CD1c-positive myeloid dendritic cell (primary cell): ENCODE data around the gene CACNA1G.
A peak's percentile ranks its signal among the peaks of the same experiment; 100 is the strongest.

Experiments
- DNase-seq: peaks from one replicate; pipeline ENCODE4 v3.0.0-alpha.2; 2016; ENCODE audit errors: extremely low spot score

Gene CACNA1G

GRCh38 chr17:50560185-50560824, at the start of gene CACNA1G:
CACNA1G (plus strand) TSS chr17:50560715; CDS start chr17:50561460, 745 bp downstream.
- peak; percentile 88 for DNase-seq

GRCh38 chr17:50511058-50511457, 49.5 kb upstream of the CACNA1G start:
- peak; percentile 7 for DNase-seq

DNA sequence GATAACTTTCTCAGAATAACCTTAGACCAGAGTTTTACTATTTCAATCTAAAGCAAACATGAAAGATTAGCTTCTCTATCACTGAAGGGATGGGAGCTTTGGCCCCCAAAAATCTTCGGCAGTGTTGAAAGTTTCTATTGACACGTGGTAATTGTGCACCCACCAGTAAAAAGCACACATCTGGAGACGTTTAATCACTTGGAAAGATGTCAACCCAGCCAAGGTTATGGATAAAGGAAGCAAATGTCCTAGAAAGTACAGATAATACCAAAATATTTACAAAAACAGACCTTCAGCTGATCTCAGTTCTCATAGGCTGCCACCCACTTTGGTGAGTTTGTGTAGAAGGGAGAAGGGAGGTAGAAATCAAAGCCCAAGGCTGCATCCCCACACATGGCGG, 47.0 kb upstream of the CACNA1G start:
- no peak for DNase-seq

DNA sequence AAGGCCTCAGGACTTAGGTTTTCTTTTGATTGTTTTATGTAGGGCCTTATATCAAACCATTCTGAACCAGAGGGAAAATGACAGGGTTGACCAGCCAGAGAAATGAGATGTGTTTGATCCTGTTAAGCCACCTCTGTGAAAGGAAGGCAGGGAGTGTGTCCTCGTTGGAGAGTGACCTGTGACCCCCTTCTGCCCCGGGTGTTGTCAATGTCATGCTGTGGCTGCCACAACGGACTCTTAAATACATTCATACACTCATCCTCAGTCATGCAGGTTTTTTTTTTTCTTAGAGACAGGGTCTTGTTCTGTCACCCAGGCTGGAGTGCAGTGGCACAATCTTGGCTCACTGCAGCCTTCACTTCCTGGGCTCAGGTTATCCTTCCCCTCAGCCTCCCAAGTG, 46.1 kb upstream of the CACNA1G start:
- DNase-seq, result no peak

DNA sequence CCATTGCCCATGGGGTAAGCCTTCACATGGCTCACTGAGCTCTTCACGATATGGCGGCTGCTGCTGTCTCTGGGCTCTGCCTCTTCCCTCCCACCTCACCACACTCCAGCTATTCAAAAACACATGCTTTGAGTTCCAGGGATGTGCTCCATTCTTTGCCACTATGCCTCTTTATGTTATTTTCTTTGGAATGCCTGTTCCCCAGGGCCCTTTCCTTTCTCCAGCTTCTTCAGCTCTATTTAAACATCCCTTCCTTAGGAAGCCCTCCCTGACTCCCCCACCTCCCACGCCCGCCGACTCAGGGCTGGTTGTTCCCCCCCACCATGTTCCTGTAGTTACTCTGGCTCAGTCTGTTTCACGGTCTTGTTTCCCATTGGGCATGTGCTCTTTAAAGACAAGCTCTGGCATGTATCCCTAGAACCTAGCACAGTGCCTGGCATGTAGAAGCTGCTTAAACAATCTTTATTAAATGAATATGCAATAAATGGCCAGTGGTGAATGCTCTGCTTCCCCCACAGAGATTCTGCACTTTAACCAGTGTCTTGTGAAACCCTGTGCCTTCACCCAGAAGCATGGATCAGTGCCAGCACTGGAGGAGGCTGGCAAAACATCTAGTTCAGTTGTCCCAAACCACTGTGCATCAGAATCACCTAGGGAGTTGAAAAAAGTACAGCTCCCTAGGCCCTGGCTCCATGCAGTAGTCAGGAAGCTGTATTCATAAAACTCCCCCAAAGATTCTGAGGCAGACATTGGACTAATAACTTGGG, 45.4 kb upstream of the CACNA1G start:
- DNase-seq, result peak; percentile 15

DNA sequence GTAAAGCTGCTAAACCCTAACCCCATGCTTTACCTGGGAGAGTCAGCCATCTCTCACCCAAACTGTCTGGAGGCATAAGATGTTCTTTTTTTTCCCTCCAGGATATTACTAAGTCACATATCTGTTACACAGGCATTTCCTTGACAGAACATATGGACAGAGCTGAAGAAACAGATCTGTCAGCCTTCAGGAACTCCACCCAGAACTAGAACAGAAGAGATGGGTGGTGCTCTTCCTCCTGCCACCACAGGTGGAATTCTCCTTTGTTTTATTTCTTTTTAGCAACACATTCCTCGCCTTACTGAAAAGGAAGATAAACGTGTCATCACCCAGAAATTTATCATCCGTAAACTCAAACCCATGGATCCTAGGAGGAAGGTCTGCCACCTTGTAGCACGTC, 43.5 kb upstream of the CACNA1G start:
- DNase-seq, result no peak

- no peak for DNase-seq
These were observed 42.8 kb upstream of the CACNA1G start for GRCh38 chr17:50517504-50518383.

- no peak for DNase-seq
These were observed 42.0 kb upstream of the CACNA1G start for GRCh38 chr17:50518384-50519023.

GRCh38 chr17:50519141-50519834, 41.2 kb upstream of the CACNA1G start:
- DNase-seq, result no peak

DNA sequence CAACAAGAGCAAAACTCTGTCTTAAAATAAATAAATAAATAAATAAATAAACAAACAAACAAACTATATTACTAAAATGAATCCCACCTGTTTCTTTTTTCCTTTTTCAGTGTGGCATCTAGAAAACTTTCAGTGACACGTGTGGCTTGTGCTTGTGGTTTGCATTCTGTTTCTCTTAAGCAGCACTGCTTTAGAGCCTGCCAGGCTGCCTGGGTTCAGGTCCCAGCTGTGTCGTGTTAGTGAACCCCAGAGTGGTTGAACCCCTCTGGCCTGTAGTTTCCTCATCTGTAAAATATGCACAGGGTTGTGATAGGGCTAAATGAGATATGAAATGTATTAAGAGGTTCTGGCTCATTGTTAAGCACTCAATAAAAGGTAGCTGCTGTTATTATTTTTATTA, 40.0 kb upstream of the CACNA1G start:
- DNase-seq, result no peak

DNA sequence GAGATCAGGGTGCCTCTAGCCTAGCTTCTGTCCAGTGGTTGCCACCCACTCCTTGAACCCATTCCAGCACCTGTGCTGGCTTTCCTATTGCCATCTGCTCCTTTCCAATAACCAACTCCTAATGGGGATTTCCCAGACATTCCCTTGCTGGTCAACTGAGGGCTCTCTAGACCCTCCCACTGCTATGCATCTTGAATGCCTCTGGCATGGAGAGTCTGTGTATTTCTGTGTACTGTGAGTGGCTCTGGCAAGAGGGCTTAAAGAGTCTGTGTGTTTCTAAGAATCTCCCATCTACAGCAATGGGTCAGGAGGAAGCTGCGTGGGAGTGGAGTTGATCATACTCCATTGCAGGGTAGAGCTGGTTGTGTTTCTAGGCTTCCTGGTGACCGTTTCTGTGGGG, 39.0 kb upstream of the CACNA1G start:
- no peak for DNase-seq

DNA sequence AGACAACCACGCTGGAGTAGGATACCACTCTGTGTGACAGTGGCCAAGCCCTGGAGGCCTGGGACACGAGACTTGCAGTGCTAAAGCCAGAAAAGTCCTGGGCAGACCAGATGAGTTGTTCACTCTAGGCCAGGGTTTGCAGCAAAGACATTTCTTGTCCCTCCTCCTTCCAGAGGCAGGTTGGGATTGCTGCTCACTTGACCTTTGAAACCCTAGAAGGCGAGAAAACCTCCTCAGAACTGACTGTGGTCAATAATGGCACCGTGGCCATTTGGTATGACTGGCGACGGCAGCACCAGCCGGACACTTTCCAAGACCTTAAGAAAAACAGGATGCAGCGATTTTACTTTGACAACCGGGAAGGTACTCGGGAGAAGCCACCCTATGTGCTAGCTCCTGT, 37.7 kb upstream of the CACNA1G start:
- DNase-seq, result no peak

GRCh38 chr17:50523208-50523607, 37.3 kb upstream of the CACNA1G start:
- DNase-seq, result no peak

GRCh38 chr17:50524838-50525237, 35.7 kb upstream of the CACNA1G start:
- no peak for DNase-seq

GRCh38 chr17:50527155-50527762, 33.3 kb upstream of the CACNA1G start:
- no peak for DNase-seq

- no peak for DNase-seq
These were observed 32.5 kb upstream of the CACNA1G start for GRCh38 chr17:50527949-50528474.

- DNase-seq, result no peak
These were observed 30.7 kb upstream of the CACNA1G start for GRCh38 chr17:50529849-50530248.

DNA sequence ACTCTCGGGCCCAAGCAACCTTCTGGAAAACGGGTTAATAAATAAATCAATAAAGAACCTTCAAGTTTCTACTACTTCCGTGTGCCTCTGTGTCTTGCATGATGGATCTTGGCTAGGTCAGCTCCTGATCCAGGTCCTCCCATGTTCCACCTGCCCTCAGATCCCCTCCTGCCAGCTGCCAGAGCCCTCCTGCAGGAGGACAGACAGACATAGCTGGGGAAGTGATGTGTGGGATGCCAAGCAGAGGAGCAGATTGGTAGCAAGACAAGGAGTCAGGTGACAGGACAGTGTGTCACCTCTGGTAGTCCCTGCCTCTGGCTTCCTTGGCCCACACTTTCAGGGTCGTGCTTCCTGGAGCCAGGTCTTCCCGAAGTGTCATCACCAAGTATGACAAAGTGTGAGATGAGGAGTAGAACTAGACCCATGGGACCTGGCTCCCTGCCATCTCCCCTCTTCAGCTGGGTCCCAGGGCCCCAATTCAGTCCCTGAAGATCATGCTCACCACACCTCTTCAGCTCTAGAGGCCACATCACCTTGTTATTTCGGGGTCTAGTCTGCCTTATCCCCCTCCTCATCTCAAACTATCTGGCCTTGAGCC, 29.0 kb upstream of the CACNA1G start:
- no peak for DNase-seq

DNA sequence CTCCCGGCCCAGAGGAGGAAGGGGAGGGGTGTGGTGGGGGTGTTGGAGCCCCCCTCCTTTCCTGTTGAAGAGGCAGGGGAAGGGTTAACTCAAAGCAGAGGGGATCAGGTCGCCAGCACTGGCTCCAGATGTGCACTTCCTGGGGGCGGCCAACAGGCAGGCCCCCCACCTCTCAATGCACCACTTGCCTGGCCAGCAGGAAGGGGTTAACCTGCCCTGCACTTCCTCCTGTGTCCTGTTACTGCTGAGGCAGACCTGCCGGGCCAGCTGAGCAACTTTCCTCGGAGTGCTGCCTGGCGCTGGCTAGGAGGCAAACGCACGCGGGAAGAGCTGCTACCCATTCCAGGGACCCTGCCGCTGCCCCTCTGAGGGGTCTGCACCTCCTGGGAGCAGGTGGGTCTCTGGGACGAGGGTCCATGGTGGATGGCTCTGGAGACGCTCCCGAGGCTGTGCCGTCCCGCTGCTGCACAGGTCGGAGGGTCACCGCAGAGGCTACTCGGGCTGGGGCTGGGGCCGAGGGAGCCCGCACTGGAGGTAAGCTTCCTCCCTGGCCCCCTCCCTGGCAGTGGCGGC, 28.0 kb upstream of the CACNA1G start, which contains the start of gene EPN3:
TSS of gene EPN3 (plus strand) at position 284 of the 573 bp plus-strand sequence. CDS start 3,822 bp downstream, outside the sequence.
- DNase-seq, result no peak

GRCh38 chr17:50533185-50533584, 27.3 kb upstream of the CACNA1G start:
- DNase-seq, result no peak
